Thyroid gland (tissue), 4 donors: Measurements from ENCODE around the gene ACSM3.
"Not testable (repeated sequence)": the region's sequence is repeated elsewhere in the genome, so short reads cannot be mapped to it uniquely, and the experiment has no call there.

Experiments used
- POLR2A ChIP-seq, 2 donors: fragments of 450-650 bp; IDR thresholded peaks; one replicate each; pipeline ENCODE4 v1.6.1; 2017; ENCODE audit warnings: antibody characterized with exemption in 2 of 2, mild to moderate bottlenecking in 2 of 2, moderate library complexity in 1 of 2
- TF ChIP-seq, protein P1 (sequence below), 6 experiments: fragments of 200-600 bp in 3 of 6; fragments of 450-650 bp in 3 of 6; sonication (generic) in 3 of 6; IDR thresholded peaks; one replicate each; pipeline ENCODE4 v1.5.1; 2016 to 2019; ENCODE audit warnings: antibody characterized with exemption in 6 of 6, mild to moderate bottlenecking in 2 of 6, inconsistent platforms in 1 of 6, moderate library complexity in 1 of 6

DNA sequence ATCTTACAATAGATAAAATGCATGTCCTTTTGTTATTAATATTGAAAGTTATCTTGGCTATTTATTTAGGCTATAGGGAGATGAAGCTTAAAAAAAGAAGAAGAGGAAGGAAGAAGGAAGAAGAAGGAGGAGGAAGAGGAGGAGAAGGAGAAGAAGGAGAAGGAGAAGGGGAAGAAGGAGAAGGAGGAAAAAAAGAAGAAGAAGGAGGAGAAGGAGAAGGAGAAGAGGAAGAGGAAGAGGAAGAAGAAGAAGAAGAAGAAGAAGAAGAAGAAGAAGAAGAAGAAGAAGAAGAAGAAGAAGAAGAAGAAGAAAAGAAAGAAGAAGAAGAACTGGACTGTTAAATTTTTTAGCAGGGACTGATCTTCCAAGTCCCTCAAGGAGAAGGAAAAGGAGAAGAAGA is 46.1 kb upstream of the ACSM3 start:
- TF ChIP-seq, protein P1, sequence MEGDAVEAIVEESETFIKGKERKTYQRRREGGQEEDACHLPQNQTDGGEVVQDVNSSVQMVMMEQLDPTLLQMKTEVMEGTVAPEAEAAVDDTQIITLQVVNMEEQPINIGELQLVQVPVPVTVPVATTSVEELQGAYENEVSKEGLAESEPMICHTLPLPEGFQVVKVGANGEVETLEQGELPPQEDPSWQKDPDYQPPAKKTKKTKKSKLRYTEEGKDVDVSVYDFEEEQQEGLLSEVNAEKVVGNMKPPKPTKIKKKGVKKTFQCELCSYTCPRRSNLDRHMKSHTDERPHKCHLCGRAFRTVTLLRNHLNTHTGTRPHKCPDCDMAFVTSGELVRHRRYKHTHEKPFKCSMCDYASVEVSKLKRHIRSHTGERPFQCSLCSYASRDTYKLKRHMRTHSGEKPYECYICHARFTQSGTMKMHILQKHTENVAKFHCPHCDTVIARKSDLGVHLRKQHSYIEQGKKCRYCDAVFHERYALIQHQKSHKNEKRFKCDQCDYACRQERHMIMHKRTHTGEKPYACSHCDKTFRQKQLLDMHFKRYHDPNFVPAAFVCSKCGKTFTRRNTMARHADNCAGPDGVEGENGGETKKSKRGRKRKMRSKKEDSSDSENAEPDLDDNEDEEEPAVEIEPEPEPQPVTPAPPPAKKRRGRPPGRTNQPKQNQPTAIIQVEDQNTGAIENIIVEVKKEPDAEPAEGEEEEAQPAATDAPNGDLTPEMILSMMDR (IDR thresholded peaks at IDR 0.05) = not testable (repeated sequence)
- TF ChIP-seq POLR2A (IDR thresholded peaks at IDR 0.05) = not testable (repeated sequence)
